ENCODE results near the gene STRADA. TPM values are rescaled to one million over a fixed set of nuclear protein-coding genes. Genes with fewer than 3 reads are reported as not detected.

Gene STRADA
- total and polyA plus RNA-seq, 9 of the 15 experiments (the other 6 are each of a cell fraction or from before 2014, with no cell fraction given): 6.6 to 33.0 (median 20.5) TPM

DNA sequence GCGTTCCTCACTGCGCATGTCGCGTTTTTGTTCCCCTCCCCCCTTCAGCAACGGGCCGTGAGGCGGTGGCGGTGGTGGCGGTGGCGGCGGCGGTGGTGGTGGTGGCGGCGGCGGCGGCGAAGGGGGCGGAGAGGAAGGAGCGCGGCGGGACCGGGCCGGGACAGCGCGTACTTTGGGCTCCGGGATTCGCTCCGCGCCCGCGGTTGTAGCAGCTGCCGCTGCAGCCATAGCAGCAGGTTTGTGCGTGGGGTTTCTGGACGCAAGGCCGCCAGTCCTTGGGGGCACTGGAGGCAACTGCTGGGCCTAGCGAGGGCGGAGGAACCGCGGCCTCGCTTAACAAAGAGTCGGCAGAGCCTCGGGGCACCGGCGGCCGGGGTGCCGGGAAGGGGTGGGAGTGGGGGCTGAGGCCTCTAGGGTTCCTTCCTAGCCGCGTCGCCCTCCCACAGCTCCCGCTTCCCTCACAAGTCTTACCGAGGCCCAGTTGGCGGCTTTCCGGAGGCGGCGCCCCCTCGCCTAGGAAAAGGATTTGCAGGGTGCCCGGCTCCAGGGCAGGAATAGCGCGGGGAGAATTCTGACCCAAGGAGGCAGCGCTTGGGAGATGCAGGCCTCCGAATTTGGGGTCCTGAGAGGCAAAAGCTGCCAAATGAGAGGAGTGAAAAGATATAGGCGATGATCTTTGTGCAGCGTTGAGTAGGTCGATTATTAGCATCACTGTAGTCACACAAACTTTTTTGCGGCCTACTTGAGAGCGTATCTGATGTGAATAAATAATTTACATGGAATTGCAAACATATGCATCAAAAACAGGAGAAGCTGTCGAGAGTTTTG, 32.8 kb upstream of the STRADA start, which contains the start of gene DDX42 (continued):
- TF ChIP-seq, protein P1, sequence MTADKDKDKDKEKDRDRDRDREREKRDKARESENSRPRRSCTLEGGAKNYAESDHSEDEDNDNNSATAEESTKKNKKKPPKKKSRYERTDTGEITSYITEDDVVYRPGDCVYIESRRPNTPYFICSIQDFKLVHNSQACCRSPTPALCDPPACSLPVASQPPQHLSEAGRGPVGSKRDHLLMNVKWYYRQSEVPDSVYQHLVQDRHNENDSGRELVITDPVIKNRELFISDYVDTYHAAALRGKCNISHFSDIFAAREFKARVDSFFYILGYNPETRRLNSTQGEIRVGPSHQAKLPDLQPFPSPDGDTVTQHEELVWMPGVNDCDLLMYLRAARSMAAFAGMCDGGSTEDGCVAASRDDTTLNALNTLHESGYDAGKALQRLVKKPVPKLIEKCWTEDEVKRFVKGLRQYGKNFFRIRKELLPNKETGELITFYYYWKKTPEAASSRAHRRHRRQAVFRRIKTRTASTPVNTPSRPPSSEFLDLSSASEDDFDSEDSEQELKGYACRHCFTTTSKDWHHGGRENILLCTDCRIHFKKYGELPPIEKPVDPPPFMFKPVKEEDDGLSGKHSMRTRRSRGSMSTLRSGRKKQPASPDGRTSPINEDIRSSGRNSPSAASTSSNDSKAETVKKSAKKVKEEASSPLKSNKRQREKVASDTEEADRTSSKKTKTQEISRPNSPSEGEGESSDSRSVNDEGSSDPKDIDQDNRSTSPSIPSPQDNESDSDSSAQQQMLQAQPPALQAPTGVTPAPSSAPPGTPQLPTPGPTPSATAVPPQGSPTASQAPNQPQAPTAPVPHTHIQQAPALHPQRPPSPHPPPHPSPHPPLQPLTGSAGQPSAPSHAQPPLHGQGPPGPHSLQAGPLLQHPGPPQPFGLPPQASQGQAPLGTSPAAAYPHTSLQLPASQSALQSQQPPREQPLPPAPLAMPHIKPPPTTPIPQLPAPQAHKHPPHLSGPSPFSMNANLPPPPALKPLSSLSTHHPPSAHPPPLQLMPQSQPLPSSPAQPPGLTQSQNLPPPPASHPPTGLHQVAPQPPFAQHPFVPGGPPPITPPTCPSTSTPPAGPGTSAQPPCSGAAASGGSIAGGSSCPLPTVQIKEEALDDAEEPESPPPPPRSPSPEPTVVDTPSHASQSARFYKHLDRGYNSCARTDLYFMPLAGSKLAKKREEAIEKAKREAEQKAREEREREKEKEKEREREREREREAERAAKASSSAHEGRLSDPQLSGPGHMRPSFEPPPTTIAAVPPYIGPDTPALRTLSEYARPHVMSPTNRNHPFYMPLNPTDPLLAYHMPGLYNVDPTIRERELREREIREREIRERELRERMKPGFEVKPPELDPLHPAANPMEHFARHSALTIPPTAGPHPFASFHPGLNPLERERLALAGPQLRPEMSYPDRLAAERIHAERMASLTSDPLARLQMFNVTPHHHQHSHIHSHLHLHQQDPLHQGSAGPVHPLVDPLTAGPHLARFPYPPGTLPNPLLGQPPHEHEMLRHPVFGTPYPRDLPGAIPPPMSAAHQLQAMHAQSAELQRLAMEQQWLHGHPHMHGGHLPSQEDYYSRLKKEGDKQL (CRISPR knock-in tag; IDR thresholded peaks at IDR 0.05; ENCODE audit: borderline replicate concordance): 0 out of 2 replicates have a peak, but pooled peaks have one; percentile 36
- TF ChIP-seq XRCC5 (IDR thresholded peaks at IDR 0.05; ENCODE audit: low read depth, low read length): 0 out of 2 replicates have a peak, but pooled peaks have one; percentile 67
- TF ChIP-seq, protein P2, sequence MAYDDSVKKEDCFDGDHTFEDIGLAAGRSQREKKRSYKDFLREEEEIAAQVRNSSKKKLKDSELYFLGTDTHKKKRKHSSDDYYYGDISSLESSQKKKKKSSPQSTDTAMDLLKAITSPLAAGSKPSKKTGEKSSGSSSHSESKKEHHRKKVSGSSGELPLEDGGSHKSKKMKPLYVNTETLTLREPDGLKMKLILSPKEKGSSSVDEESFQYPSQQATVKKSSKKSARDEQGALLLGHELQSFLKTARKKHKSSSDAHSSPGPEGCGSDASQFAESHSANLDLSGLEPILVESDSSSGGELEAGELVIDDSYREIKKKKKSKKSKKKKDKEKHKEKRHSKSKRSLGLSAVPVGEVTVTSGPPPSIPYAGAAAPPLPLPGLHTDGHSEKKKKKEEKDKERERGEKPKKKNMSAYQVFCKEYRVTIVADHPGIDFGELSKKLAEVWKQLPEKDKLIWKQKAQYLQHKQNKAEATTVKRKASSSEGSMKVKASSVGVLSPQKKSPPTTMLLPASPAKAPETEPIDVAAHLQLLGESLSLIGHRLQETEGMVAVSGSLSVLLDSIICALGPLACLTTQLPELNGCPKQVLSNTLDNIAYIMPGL (CRISPR knock-in tag; IDR thresholded peaks at IDR 0.05): 0 out of 2 replicates have a peak, but pooled peaks have one; percentile 33
- TF ChIP-seq, protein P3, sequence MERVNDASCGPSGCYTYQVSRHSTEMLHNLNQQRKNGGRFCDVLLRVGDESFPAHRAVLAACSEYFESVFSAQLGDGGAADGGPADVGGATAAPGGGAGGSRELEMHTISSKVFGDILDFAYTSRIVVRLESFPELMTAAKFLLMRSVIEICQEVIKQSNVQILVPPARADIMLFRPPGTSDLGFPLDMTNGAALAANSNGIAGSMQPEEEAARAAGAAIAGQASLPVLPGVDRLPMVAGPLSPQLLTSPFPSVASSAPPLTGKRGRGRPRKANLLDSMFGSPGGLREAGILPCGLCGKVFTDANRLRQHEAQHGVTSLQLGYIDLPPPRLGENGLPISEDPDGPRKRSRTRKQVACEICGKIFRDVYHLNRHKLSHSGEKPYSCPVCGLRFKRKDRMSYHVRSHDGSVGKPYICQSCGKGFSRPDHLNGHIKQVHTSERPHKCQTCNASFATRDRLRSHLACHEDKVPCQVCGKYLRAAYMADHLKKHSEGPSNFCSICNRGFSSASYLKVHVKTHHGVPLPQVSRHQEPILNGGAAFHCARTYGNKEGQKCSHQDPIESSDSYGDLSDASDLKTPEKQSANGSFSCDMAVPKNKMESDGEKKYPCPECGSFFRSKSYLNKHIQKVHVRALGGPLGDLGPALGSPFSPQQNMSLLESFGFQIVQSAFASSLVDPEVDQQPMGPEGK (CRISPR knock-in tag; IDR thresholded peaks at IDR 0.05; ENCODE audit: borderline replicate concordance): no peak
- TF ChIP-seq FOSL1 (tag; conservative IDR thresholded peaks at IDR 0.05): 0 out of 2 replicates have a peak, but pooled peaks have one; percentile 4
- 0 out of 2 replicates have a peak, but pooled peaks have one; percentile 58 for TF ChIP-seq GABPA (tag; conservative IDR thresholded peaks at IDR 0.05; ENCODE audit: low read depth)
- no peak for TF ChIP-seq CREB1 (IDR thresholded peaks at IDR 0.05)
- TF ChIP-seq CREB1 (CRISPR knock-in tag; IDR thresholded peaks at IDR 0.05): 0 out of 2 replicates have a peak, but pooled peaks have one; percentile 22
- TF ChIP-seq, protein P4, sequence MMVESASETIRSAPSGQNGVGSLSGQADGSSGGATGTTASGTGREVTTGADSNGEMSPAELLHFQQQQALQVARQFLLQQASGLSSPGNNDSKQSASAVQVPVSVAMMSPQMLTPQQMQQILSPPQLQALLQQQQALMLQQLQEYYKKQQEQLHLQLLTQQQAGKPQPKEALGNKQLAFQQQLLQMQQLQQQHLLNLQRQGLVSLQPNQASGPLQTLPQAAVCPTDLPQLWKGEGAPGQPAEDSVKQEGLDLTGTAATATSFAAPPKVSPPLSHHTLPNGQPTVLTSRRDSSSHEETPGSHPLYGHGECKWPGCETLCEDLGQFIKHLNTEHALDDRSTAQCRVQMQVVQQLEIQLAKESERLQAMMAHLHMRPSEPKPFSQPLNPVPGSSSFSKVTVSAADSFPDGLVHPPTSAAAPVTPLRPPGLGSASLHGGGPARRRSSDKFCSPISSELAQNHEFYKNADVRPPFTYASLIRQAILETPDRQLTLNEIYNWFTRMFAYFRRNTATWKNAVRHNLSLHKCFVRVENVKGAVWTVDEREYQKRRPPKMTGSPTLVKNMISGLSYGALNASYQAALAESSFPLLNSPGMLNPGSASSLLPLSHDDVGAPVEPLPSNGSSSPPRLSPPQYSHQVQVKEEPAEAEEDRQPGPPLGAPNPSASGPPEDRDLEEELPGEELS (CRISPR knock-in tag; IDR thresholded peaks at IDR 0.05; ENCODE audit: borderline replicate concordance): 0 out of 2 replicates have a peak, but pooled peaks have one; percentile 59
- TF ChIP-seq SAP30 (IDR thresholded peaks at IDR 0.05; ENCODE audit: borderline replicate concordance, insufficient read depth, low read depth, low read length, poor library complexity, severe bottlenecking): no peak
- TF ChIP-seq SUPT5H (IDR thresholded peaks at IDR 0.05): peak; percentile 56
- no peak for TF ChIP-seq BRCA1 (IDR thresholded peaks at IDR 0.05)
- no peak for TF ChIP-seq BRCA1 (CRISPR knock-in tag; IDR thresholded peaks at IDR 0.05)
- no peak; the same call in 1 of the 2 replicates for TF ChIP-seq NR4A1 (CRISPR knock-in tag; IDR thresholded peaks at IDR 0.05)
- no peak for TF ChIP-seq NR4A1 (tag; IDR thresholded peaks at IDR 0.05)

Data from K562 (cell line).